ENCODE results near the gene SEMA3B.
A peak's percentile ranks its signal among the peaks of the same experiment; 100 is the strongest.
"Not testable (repeated sequence)": the region's sequence is repeated elsewhere in the genome, so short reads cannot be mapped to it uniquely, and the experiment has no call there.

The SEMA3B gene

DNA sequence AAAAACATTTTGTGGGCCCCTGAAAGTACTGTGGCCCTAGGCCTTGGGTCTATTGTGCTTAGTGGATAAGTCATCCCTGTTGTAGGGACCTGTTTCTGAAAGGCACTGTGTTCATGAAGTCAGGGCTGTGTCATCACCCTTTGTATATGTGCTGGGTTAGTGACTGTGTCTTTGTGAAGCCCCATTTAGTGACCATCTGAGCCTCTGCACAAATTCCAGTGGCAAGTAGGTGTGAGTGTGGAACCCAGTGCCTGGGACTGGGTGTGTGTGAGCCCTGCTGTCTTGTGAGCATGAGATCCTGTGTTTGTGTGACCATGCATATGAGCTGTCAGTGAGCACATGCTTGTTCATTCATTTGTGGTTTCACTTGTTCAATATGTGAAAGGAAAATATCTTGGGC lies 35.7 kb downstream of the SEMA3B start:
- H3K9ac ChIP-seq (ENCODE audit: low read depth in 1 of 2, low read length in 2 of 2), result no peak overlapping the region
- H3K36me3 ChIP-seq (ENCODE audit: control insufficient read depth in 1 of 2, insufficient read depth in 2 of 2, low read length in 2 of 2), result no peaks in the 10 kb centered on the region
- H3K9me3 ChIP-seq (ENCODE audit: control insufficient read depth in 1 of 2, low read length in 2 of 2), result no peaks in the 10 kb centered on the region
- H3K4me1 ChIP-seq (ENCODE audit: control insufficient read depth in 1 of 2, insufficient read depth in 2 of 2, low read length in 2 of 2), result peaks cover 17 to 26% of the 10 kb centered on the region in 2 donors
- H3K27me3 ChIP-seq (ENCODE audit: control insufficient read depth in 1 of 2, insufficient read depth in 2 of 2, low read length in 2 of 2), result no peaks in the 10 kb centered on the region
- no peak overlapping the region for H3K27ac ChIP-seq (ENCODE audit: low read depth, low read length)
- no peak overlapping the region for H3K4me3 ChIP-seq (ENCODE audit: low read depth in 1 of 2, low read length in 2 of 2)

- H3K27ac ChIP-seq (ENCODE audit: low read depth, low read length); H3K4me3 ChIP-seq (ENCODE audit: low read depth in 1 of 2, low read length in 2 of 2); H3K27me3 ChIP-seq (ENCODE audit: control insufficient read depth in 1 of 2, insufficient read depth in 2 of 2, low read length in 2 of 2); H3K9ac ChIP-seq (ENCODE audit: low read depth in 1 of 2, low read length in 2 of 2); H3K9me3 ChIP-seq (ENCODE audit: control insufficient read depth in 1 of 2, low read length in 2 of 2); H3K36me3 ChIP-seq (ENCODE audit: control insufficient read depth in 1 of 2, insufficient read depth in 2 of 2, low read length in 2 of 2): not testable (repeated sequence)
- peaks cover 10% of the 10 kb centered on the region in 2 donors for H3K4me1 ChIP-seq (ENCODE audit: control insufficient read depth in 1 of 2, insufficient read depth in 2 of 2, low read length in 2 of 2)
Measured at GRCh38 chr3:50312041-50312440, 43.1 kb downstream of the SEMA3B start.

- Histone ChIP-seq H3K27me3 (ENCODE audit: control insufficient read depth in 1 of 2, insufficient read depth in 2 of 2, low read length in 2 of 2) (no peaks in the 10 kb centered on the region), H3K4me3 (ENCODE audit: low read depth in 1 of 2, low read length in 2 of 2) (no peak overlapping the region), H3K9me3 (ENCODE audit: control insufficient read depth in 1 of 2, low read length in 2 of 2) (no peaks in the 10 kb centered on the region), H3K4me1 (ENCODE audit: control insufficient read depth in 1 of 2, insufficient read depth in 2 of 2, low read length in 2 of 2) (peaks cover 33% of the 10 kb centered on the region in 2 donors), H3K9ac (ENCODE audit: low read depth in 1 of 2, low read length in 2 of 2) (peak overlapping the region in 1 of 2 donors; percentile 13), H3K36me3 (ENCODE audit: control insufficient read depth in 1 of 2, insufficient read depth in 2 of 2, low read length in 2 of 2) (peaks cover 8 to 16% of the 10 kb centered on the region in 2 donors), H3K27ac (ENCODE audit: low read depth, low read length) (no peak overlapping the region)
Measured at GRCh38 chr3:50314342-50314741, 45.4 kb downstream of the SEMA3B start.

- peaks cover 8 to 19% of the 10 kb centered on the region in 2 donors for H3K36me3 ChIP-seq (ENCODE audit: control insufficient read depth in 1 of 2, insufficient read depth in 2 of 2, low read length in 2 of 2)
- no peak overlapping the region for H3K9ac ChIP-seq (ENCODE audit: low read depth in 1 of 2, low read length in 2 of 2)
- H3K27ac ChIP-seq (ENCODE audit: low read depth, low read length), result no peak overlapping the region
- no peak overlapping the region for H3K4me3 ChIP-seq (ENCODE audit: low read depth in 1 of 2, low read length in 2 of 2)
- peaks cover 38% of the 10 kb centered on the region in 2 donors for H3K4me1 ChIP-seq (ENCODE audit: control insufficient read depth in 1 of 2, insufficient read depth in 2 of 2, low read length in 2 of 2)
- H3K27me3 ChIP-seq (ENCODE audit: control insufficient read depth in 1 of 2, insufficient read depth in 2 of 2, low read length in 2 of 2), result no peaks in the 10 kb centered on the region
- H3K9me3 ChIP-seq (ENCODE audit: control insufficient read depth in 1 of 2, low read length in 2 of 2), result no peaks in the 10 kb centered on the region
Measured at GRCh38 chr3:50314816-50315215, 45.9 kb downstream of the SEMA3B start.

DNA sequence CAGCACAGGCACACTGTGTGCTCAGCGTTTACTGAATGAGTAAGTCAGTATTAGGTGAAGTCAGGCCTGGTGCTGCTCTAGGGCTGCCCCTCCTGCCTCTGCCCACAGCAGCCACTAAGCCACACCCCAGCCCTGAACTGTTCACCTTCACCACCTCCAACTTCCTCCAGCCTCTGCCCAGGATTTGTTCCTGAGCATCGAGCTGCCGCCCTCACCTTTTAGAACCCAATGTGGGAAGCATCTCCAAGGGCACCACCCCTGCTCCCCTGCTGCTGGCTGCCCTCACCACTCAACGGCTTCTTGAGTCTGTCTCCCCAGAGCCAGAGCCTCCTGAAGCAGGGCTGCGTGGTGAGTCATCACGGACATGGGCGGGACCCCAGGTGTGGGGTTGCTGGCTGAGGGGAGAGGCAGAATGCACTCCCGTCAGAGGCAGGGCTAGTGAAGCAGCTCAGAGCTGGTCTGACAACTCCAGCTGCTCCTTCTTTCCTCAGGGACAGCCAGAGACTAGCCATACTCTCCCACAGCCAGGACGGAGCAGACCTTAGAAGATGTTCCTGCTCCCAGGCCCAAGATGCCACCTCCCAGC lies 47.8 kb downstream of the SEMA3B start:
- H3K4me1 ChIP-seq (ENCODE audit: control insufficient read depth in 1 of 2, insufficient read depth in 2 of 2, low read length in 2 of 2), result peaks cover 47% of the 10 kb centered on the region in 2 donors
- peak overlapping the region; percentile 60 to 72 for H3K9ac ChIP-seq (ENCODE audit: low read depth in 1 of 2, low read length in 2 of 2)
- H3K27ac ChIP-seq (ENCODE audit: low read depth, low read length), result peak overlapping the region; percentile 74
- no peaks in the 10 kb centered on the region for H3K9me3 ChIP-seq (ENCODE audit: control insufficient read depth in 1 of 2, low read length in 2 of 2)
- no peaks in the 10 kb centered on the region for H3K27me3 ChIP-seq (ENCODE audit: control insufficient read depth in 1 of 2, insufficient read depth in 2 of 2, low read length in 2 of 2)
- peaks cover 8 to 19% of the 10 kb centered on the region in 2 donors for H3K36me3 ChIP-seq (ENCODE audit: control insufficient read depth in 1 of 2, insufficient read depth in 2 of 2, low read length in 2 of 2)
- peak overlapping the region; percentile 32 to 44 for H3K4me3 ChIP-seq (ENCODE audit: low read depth in 1 of 2, low read length in 2 of 2)

DNA sequence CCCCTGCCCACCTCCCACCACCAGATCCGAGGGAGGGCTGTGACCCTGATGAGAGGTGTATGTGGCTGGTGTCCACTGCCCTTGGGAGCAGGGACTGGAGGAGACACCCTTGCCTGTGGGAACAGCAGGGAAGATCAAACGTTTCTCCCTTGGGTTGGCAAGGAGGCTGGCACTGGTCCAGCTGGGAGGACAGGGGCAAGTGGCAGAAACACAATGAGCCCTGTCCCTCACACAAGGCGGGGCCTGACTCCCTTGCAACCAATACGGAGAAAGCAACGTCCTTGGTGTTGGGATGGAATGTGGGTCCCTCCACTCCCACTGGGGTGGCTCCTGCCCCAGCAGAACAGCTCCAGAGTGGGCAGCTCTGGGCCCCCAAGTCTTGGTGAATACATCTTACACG lies 48.4 kb downstream of the SEMA3B start:
- Histone ChIP-seq H3K27ac (ENCODE audit: low read depth, low read length) (peak overlapping the region; percentile 74), H3K27me3 (ENCODE audit: control insufficient read depth in 1 of 2, insufficient read depth in 2 of 2, low read length in 2 of 2) (no peaks in the 10 kb centered on the region), H3K36me3 (ENCODE audit: control insufficient read depth in 1 of 2, insufficient read depth in 2 of 2, low read length in 2 of 2) (peaks cover 8 to 19% of the 10 kb centered on the region in 2 donors), H3K4me1 (ENCODE audit: control insufficient read depth in 1 of 2, insufficient read depth in 2 of 2, low read length in 2 of 2) (peaks cover 52 to 53% of the 10 kb centered on the region in 2 donors), H3K9me3 (ENCODE audit: control insufficient read depth in 1 of 2, low read length in 2 of 2) (no peaks in the 10 kb centered on the region), H3K4me3 (ENCODE audit: low read depth in 1 of 2, low read length in 2 of 2) (peak overlapping the region; percentile 32 to 44), H3K9ac (ENCODE audit: low read depth in 1 of 2, low read length in 2 of 2) (peak overlapping the region; percentile 60 to 72)

GRCh38 chr3:50318163-50318562 lies 49.2 kb downstream of the SEMA3B start:
- Histone ChIP-seq H3K9ac (ENCODE audit: low read depth in 1 of 2, low read length in 2 of 2) (peak overlapping the region; percentile 51 to 60), H3K4me1 (ENCODE audit: control insufficient read depth in 1 of 2, insufficient read depth in 2 of 2, low read length in 2 of 2) (peaks cover 58 to 61% of the 10 kb centered on the region in 2 donors), H3K27me3 (ENCODE audit: control insufficient read depth in 1 of 2, insufficient read depth in 2 of 2, low read length in 2 of 2) (no peaks in the 10 kb centered on the region), H3K27ac (ENCODE audit: low read depth, low read length) (no peak overlapping the region), H3K36me3 (ENCODE audit: control insufficient read depth in 1 of 2, insufficient read depth in 2 of 2, low read length in 2 of 2) (peaks cover 8 to 19% of the 10 kb centered on the region in 2 donors), H3K4me3 (ENCODE audit: low read depth in 1 of 2, low read length in 2 of 2) (peak overlapping the region in 1 of 2 donors; percentile 32), H3K9me3 (ENCODE audit: control insufficient read depth in 1 of 2, low read length in 2 of 2) (no peaks in the 10 kb centered on the region)

- Histone ChIP-seq H3K36me3 (ENCODE audit: control insufficient read depth in 1 of 2, insufficient read depth in 2 of 2, low read length in 2 of 2) (peaks cover 8 to 19% of the 10 kb centered on the region in 2 donors), H3K27me3 (ENCODE audit: control insufficient read depth in 1 of 2, insufficient read depth in 2 of 2, low read length in 2 of 2) (no peaks in the 10 kb centered on the region), H3K4me3 (ENCODE audit: low read depth in 1 of 2, low read length in 2 of 2) (peak overlapping the region in 1 of 2 donors; percentile 32), H3K27ac (ENCODE audit: low read depth, low read length) (no peak overlapping the region), H3K9me3 (ENCODE audit: control insufficient read depth in 1 of 2, low read length in 2 of 2) (no peaks in the 10 kb centered on the region), H3K9ac (ENCODE audit: low read depth in 1 of 2, low read length in 2 of 2) (peak overlapping the region; percentile 32 to 60), H3K4me1 (ENCODE audit: control insufficient read depth in 1 of 2, insufficient read depth in 2 of 2, low read length in 2 of 2) (peaks cover 58 to 66% of the 10 kb centered on the region in 2 donors)
Measured at GRCh38 chr3:50318615-50319014, 49.7 kb downstream of the SEMA3B start.

DNA sequence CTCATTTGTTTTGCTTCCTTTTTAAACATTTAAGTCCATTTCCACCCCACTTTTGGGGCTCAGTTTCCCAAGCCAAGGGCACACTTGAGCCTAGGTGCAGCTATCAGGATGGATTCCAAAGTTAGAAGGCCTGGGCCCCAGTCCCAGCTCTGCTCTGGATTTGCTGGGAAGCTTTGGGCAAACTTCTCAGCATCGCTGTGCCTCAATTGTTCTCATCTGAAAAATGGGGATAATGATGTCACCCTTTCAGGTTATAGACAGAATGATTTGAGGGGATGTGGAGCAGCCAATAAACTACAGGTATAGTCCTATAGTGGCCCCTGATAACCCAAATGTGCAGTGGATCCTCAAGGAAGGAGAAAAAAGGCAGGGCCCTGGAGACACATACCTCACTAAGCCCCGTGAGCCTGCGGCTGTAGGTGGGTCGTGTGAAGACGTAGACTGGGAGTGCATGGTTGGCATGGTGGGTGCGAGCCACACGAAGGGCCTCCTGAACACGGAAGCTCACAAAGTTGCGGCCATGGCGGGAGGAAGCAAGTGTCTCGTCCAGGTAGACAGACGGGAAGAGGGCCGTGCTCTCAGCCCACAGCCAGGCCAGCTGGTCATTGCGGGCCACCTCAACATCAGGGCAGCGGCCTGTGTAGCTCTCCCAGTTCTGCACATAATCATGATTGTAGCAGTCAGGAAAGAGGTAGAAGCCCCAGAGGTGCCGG lies 50.4 kb downstream of the SEMA3B start:
- H3K27ac ChIP-seq (ENCODE audit: low read depth, low read length), result no peak overlapping the region
- peaks cover 8 to 20% of the 10 kb centered on the region in 2 donors for H3K36me3 ChIP-seq (ENCODE audit: control insufficient read depth in 1 of 2, insufficient read depth in 2 of 2, low read length in 2 of 2)
- H3K9ac ChIP-seq (ENCODE audit: low read depth in 1 of 2, low read length in 2 of 2), result peak overlapping the region in 1 of 2 donors; percentile 85
- peaks cover 62 to 72% of the 10 kb centered on the region in 2 donors for H3K4me1 ChIP-seq (ENCODE audit: control insufficient read depth in 1 of 2, insufficient read depth in 2 of 2, low read length in 2 of 2)
- H3K27me3 ChIP-seq (ENCODE audit: control insufficient read depth in 1 of 2, insufficient read depth in 2 of 2, low read length in 2 of 2), result no peaks in the 10 kb centered on the region
- peak overlapping the region; percentile 83 to 94 for H3K4me3 ChIP-seq (ENCODE audit: low read depth in 1 of 2, low read length in 2 of 2)
- H3K9me3 ChIP-seq (ENCODE audit: control insufficient read depth in 1 of 2, low read length in 2 of 2), result no peaks in the 10 kb centered on the region

DNA sequence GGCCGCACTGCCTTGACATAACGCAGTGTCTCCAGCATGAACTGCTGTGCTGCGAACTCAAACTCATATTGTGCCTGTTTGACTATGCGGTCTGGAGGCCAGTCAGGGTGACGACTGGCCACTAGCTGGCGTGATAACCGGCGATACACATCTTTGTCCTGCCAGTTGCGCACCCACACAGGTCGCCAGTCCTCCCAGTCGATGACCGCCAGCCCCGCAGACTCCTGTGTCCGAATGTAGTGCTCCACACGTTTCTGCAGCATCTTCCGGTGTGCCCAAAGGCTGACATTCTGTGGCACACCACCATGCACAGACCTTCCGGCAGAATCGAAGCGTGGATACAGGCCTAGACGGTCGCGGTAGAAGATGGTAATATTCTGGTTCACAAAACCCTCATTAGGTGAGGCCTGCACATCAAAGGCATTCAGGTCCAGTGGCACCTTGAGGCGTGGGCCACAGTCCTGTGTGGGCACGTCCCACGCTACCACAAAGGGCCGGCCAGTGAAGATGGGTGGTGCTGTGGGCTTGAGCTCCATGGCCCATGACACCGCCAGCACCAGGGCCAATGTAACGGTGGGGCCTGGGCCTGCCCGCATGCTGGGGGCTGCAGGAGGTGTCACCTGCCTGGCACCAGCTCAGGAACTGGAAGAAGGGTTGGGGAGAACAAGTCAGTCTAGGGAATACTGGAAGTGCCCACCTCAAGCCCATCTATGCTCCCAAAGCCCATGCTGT lies 51.1 kb downstream of the SEMA3B start:
- peaks cover 8 to 22% of the 10 kb centered on the region in 2 donors for H3K36me3 ChIP-seq (ENCODE audit: control insufficient read depth in 1 of 2, insufficient read depth in 2 of 2, low read length in 2 of 2)
- H3K4me1 ChIP-seq (ENCODE audit: control insufficient read depth in 1 of 2, insufficient read depth in 2 of 2, low read length in 2 of 2), result peaks cover 68 to 80% of the 10 kb centered on the region in 2 donors
- no peaks in the 10 kb centered on the region for H3K27me3 ChIP-seq (ENCODE audit: control insufficient read depth in 1 of 2, insufficient read depth in 2 of 2, low read length in 2 of 2)
- H3K9ac ChIP-seq (ENCODE audit: low read depth in 1 of 2, low read length in 2 of 2), result peak overlapping the region; percentile 85 to 93
- H3K9me3 ChIP-seq (ENCODE audit: control insufficient read depth in 1 of 2, low read length in 2 of 2), result no peaks in the 10 kb centered on the region
- peak overlapping the region; percentile 83 to 94 for H3K4me3 ChIP-seq (ENCODE audit: low read depth in 1 of 2, low read length in 2 of 2)
- H3K27ac ChIP-seq (ENCODE audit: low read depth, low read length), result peak overlapping the region; percentile 93

Data from duodenal mucosa (tissue), 2 donors.